HepG2 (cell line): ENCODE results near the gene HTRA2. TPM values are rescaled to one million over a fixed set of nuclear protein-coding genes. Genes with fewer than 3 reads are reported as not detected.

Source experiments
- AKAP8 ChIP-seq: sonication (generic); formaldehyde crosslinking; IDR thresholded peaks from 2 replicates; pipeline ENCODE4 v1.5.1; 2020; ENCODE audit warnings: mild to moderate bottlenecking, missing genetic modification reagents
- ARID2 ChIP-seq: sonication (generic); formaldehyde crosslinking; IDR thresholded peaks from 2 replicates; pipeline ENCODE4 v1.8.1; 2022; ENCODE audit warnings: mild to moderate bottlenecking, missing genetic modification reagents, borderline replicate concordance
- ARID5B ChIP-seq: IDR thresholded peaks from 2 replicates; pipeline ENCODE4 v1.4.0; 2020; ENCODE audit warnings: mild to moderate bottlenecking, missing genetic modification reagents
- EEA1 ChIP-seq: sonication (generic); formaldehyde crosslinking; IDR thresholded peaks from 2 replicates; pipeline ENCODE4 v1.5.1; 2020; ENCODE audit warnings: mild to moderate bottlenecking, missing genetic modification reagents, borderline replicate concordance
- MEF2D ChIP-seq: sonication (generic); formaldehyde crosslinking; IDR thresholded peaks from 2 replicates; pipeline ENCODE4 v1.5.1; 2020; ENCODE audit warnings: mild to moderate bottlenecking, missing genetic modification reagents
- NR0B2 ChIP-seq: sonication (generic); formaldehyde crosslinking; IDR thresholded peaks from 2 replicates; pipeline ENCODE4 v1.4.0; 2020; ENCODE audit warnings: mild to moderate bottlenecking, missing genetic modification reagents
- RELA ChIP-seq: sonication (generic); formaldehyde crosslinking; IDR thresholded peaks from 2 replicates; pipeline ENCODE4 v1.4.0; 2020; ENCODE audit warnings: missing genetic modification reagents
- RFXANK ChIP-seq: IDR thresholded peaks from 2 replicates; pipeline ENCODE4 v1.6.1; 2016
- RFXAP ChIP-seq: sonication (generic); formaldehyde crosslinking; IDR thresholded peaks from 2 replicates; pipeline ENCODE4 v1.4.0; 2020; ENCODE audit warnings: missing genetic modification reagents, borderline replicate concordance
- TCF12 ChIP-seq, 2 experiments: fragments of 450-650 bp in 1 of 2; sonication (generic) in 1 of 2; formaldehyde crosslinking in 1 of 2; IDR thresholded peaks; 2 replicates each; pipeline versions ENCODE4 v1.6.1 to v1.8.0; 2017 to 2022; ENCODE audit warnings: antibody characterized with exemption in 1 of 2, mild to moderate bottlenecking in 1 of 2, missing genetic modification reagents in 1 of 2, moderate library complexity in 1 of 2
- TERF1 ChIP-seq: sonication (generic); formaldehyde crosslinking; IDR thresholded peaks from 2 replicates; pipeline ENCODE4 v1.8.0; 2022; ENCODE audit warnings: mild to moderate bottlenecking, missing genetic modification reagents, moderate library complexity
- ZFX ChIP-seq: sonication (generic); formaldehyde crosslinking; IDR thresholded peaks from 2 replicates; pipeline ENCODE4 v1.4.0; 2020; ENCODE audit warnings: mild to moderate bottlenecking, low read depth, missing genetic modification reagents, moderate library complexity
- ZNF225 ChIP-seq: sonication (generic); formaldehyde crosslinking; IDR thresholded peaks from 2 replicates; pipeline ENCODE4 v1.4.0; 2020; ENCODE audit warnings: mild to moderate bottlenecking, missing genetic modification reagents
- ZNF263 ChIP-seq: sonication (generic); formaldehyde crosslinking; IDR thresholded peaks from 2 replicates; pipeline ENCODE4 v1.4.0; 2020; ENCODE audit warnings: missing genetic modification reagents
- ZNF761 ChIP-seq: sonication (generic); formaldehyde crosslinking; conservative IDR thresholded peaks from 2 replicates; pipeline ENCODE4 v1.4.0; 2020; ENCODE audit warnings: mild to moderate bottlenecking, missing genetic modification reagents
- ZSCAN9 ChIP-seq: IDR thresholded peaks from 2 replicates; pipeline ENCODE4 v1.6.1; 2016; ENCODE audit warnings: borderline replicate concordance
- polyA plus RNA-seq, 8 experiments: library from polyadenylated mRNA; depleted of rRNA in 3 of 8; stranded (reverse) in 7 of 8; unstranded in 1 of 8; fragments of >200 nt; fragmentation: Illumina TruSeq in 4 of 8; extraction: Trizol in 4 of 8; gene quantifications; 2 replicates each; pipeline versions ENCODE4 v1.2.1 to v1.2.3, GENCODE V29; 2011 to 2016; ENCODE audit warnings: low read depth in 4 of 8, missing spikeins in 1 of 8, mixed read lengths in 1 of 8; ENCODE audit not compliant: insufficient read depth in 1 of 8
- total RNA-seq, 5 experiments: library from RNA; depleted of rRNA; stranded (reverse); fragments of >200 nt; fragmentation: Illumina TruSeq; extraction: Trizol; gene quantifications; 2 replicates each; pipeline ENCODE4 v1.2.3, GENCODE V29; 2016; ENCODE audit warnings: low read depth in 1 of 5
- TF ChIP-seq, protein P1 (sequence below): sonication (generic); formaldehyde crosslinking; IDR thresholded peaks from 2 replicates; pipeline ENCODE4 v1.8.1; 2023; ENCODE audit warnings: mild to moderate bottlenecking, missing genetic modification reagents
- TF ChIP-seq, protein P2 (sequence below): sonication (generic); formaldehyde crosslinking; IDR thresholded peaks from 2 replicates; pipeline ENCODE4 v1.5.0; 2020; ENCODE audit warnings: missing genetic modification reagents, mild to moderate bottlenecking, borderline replicate concordance
- TF ChIP-seq, protein P3 (sequence below): sonication (generic); formaldehyde crosslinking; IDR thresholded peaks from 2 replicates; pipeline ENCODE4 v1.8.1; 2022; ENCODE audit warnings: mild to moderate bottlenecking, missing genetic modification reagents

The HTRA2 gene
- total and polyA plus RNA-seq, 2 of the 13 experiments (the other 11 are each of a cell fraction or from before 2014, with no cell fraction given): 47.7 to 50.3 TPM

- peak; percentile 88; the same call in 1 of the 2 replicates for TF ChIP-seq TERF1 (CRISPR knock-in tag)
- TF ChIP-seq NR0B2 (CRISPR knock-in tag): peak; percentile 82
- peak; percentile 18; the same call in 1 of the 2 replicates for TF ChIP-seq AKAP8 (CRISPR knock-in tag)
- TF ChIP-seq ZNF225: peak; percentile 87; the same call in 1 of the 2 replicates
- no peak for TF ChIP-seq ZSCAN9 (CRISPR knock-in tag)
- peak; percentile 64 for TF ChIP-seq RFXAP (CRISPR knock-in tag)
- TF ChIP-seq, protein P1, sequence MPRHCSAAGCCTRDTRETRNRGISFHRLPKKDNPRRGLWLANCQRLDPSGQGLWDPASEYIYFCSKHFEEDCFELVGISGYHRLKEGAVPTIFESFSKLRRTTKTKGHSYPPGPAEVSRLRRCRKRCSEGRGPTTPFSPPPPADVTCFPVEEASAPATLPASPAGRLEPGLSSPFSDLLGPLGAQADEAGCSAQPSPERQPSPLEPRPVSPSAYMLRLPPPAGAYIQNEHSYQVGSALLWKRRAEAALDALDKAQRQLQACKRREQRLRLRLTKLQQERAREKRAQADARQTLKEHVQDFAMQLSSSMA: peak; percentile 45; the same call in 1 of the 2 replicates
- no peak for TF ChIP-seq ZNF761 (CRISPR knock-in tag)
- peak; percentile 66 for TF ChIP-seq ZNF263 (CRISPR knock-in tag)
- TF ChIP-seq RELA (CRISPR knock-in tag): 0 out of 2 replicates have a peak, but pooled peaks have one; percentile 34
- TF ChIP-seq, protein P2, sequence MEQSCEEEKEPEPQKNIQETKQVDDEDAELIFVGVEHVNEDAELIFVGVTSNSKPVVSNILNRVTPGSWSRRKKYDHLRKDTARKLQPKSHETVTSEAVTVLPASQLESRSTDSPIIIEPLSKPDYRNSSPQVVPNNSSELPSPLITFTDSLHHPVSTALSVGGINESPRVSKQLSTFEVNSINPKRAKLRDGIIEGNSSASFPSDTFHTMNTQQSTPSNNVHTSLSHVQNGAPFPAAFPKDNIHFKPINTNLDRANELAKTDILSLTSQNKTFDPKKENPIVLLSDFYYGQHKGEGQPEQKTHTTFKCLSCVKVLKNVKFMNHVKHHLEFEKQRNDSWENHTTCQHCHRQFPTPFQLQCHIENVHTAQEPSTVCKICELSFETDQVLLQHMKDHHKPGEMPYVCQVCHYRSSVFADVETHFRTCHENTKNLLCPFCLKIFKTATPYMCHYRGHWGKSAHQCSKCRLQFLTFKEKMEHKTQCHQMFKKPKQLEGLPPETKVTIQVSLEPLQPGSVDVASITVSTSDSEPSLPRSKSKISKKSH (CRISPR knock-in tag): no peak
- TF ChIP-seq, protein P3, sequence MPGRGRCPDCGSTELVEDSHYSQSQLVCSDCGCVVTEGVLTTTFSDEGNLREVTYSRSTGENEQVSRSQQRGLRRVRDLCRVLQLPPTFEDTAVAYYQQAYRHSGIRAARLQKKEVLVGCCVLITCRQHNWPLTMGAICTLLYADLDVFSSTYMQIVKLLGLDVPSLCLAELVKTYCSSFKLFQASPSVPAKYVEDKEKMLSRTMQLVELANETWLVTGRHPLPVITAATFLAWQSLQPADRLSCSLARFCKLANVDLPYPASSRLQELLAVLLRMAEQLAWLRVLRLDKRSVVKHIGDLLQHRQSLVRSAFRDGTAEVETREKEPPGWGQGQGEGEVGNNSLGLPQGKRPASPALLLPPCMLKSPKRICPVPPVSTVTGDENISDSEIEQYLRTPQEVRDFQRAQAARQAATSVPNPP: peak; percentile 63; the same call in 1 of the 2 replicates
- peak; percentile 96 for TF ChIP-seq ZFX (CRISPR knock-in tag)
- TF ChIP-seq RFXANK (CRISPR knock-in tag): no peak
- peak; percentile 81; the same call in 1 of the 2 replicates for TF ChIP-seq ARID2 (CRISPR knock-in tag)
- no peak for TF ChIP-seq TCF12 (IDR thresholded peaks at IDR 0.05)
- peak; percentile 62; the same call in 1 of the 2 replicates for TF ChIP-seq TCF12 (CRISPR knock-in tag; IDR thresholded peaks at IDR 0.05)
- TF ChIP-seq ARID5B (CRISPR knock-in tag): no peak; the same call in 1 of the 2 replicates
- peak; percentile 73 for TF ChIP-seq EEA1 (CRISPR knock-in tag)
- TF ChIP-seq MEF2D (CRISPR knock-in tag): peak; percentile 38; the same call in 1 of the 2 replicates
Measured at GRCh38 chr2:74481961-74482800, 47.6 kb upstream of the HTRA2 start (continued).
